Fibroblast of upper back skin (primary cell): ENCODE data around the gene SLC26A9.

Source experiments
- DNase-seq: peaks from one replicate; pipeline ENCODE4 v3.0.0-alpha.2; 2013

The SLC26A9 gene

DNA sequence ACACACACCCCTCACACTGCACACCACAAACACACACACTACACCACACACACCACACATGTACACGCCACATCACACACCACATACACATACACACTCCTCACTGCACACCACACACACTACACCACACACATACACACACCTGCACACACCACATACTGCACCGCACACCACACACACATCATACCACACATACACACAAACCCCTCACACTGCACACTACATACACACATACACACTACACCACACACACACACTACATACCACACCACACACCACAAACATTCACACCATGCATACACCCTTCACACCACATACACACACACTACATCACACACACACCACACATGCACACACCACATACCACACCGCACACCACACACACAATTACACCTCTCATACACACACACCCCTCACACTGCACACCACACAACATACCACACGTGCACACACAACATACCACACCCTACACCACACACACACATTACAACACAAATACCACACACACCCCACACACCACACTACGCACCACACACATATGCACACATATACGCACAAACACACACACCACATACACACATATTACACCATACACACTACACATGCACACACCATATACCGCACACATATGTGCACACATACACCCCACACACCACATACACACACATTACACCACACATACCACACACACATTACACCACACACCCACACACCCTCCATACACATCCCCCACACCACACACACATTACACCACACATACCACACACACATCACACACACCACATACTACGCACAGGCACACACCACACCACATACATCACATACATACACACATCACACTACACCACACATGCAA, 30.3 kb upstream of the SLC26A9 start:
- no peak for DNase-seq

DNA sequence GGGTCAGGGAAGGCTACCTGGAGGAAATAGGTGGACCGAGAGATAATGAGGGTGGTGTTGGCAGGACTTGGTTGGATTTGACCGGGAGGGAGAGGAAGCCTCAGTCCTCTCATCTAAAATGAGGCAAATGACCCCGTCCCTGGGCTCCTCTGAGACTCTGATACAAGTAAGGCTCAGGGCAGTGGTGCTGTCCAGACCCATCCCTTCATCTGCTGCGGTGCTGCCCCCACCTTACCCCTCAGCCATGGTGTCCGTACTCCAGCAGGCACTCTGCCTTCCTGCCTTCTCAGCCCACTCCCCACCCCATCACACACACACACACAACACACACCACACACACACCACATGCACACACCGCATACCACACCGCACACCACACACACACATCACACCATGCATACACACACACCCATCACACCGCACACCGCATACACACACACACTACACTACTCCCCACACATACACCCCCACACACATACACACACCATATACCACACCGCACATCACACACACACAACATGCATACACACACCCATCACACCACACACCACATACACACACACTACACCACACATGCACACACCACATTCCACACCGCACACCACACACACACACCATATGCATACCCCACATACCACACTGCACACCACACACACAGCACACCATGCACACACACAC, 29.4 kb upstream of the SLC26A9 start:
- peak; percentile 51 for DNase-seq

DNA sequence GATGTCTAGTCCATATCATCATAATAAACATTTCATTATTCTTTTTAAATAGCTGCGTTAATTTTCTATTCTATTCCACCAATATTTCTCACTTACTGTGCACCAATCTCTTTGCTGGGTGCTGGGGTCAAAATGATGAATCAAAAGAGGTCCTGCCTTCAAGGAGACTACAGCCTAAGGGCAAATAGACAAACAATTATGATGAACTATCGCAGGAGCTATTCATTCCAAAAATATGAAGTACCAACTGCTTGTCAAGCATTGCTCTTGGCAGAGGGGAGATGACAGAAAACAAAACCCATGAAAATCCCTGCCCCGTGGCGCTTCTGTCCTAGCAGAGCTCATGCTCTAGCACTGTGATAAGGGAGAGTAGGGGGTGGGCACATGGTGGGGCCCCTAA, 28.8 kb upstream of the SLC26A9 start:
- no peak for DNase-seq

DNA sequence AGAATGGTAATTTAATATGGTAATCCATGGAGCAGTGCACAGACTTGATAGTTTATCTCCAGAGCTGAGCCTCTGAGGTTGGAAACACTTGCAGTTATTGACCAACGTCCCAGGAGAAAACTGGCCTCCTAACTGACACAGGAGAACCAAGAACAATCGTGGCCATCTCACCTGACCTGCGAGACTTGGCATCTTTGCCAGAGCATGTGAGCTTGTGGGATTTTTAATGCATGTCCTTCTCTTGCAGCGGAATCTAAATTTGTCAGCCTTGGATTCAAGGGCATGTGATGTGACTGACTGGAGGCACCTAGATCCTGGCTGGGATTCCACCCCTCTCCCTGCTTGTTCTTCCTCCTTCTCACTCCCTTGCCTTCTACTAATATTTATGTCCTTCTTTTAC, 27.8 kb upstream of the SLC26A9 start:
- no peak for DNase-seq

DNA sequence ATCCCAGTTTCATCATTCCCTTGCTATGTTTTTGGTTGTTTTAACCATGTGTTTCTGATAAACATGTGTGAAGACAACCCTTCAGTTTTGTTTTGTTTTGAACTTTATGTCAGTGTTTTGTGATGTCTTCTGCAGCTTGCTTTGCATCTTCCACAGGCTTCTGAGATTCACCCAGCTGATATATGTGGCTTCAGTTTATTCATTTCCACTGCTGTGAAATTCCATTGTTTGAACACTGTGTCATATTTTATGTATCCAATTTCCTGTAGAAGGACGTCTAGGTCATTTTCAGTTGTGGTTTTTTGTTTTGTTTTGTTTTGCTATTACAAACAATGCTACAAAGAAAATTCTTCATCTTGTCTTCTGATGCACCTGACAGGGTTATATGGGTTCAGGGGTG, 27.2 kb upstream of the SLC26A9 start:
- no peak for DNase-seq

DNA sequence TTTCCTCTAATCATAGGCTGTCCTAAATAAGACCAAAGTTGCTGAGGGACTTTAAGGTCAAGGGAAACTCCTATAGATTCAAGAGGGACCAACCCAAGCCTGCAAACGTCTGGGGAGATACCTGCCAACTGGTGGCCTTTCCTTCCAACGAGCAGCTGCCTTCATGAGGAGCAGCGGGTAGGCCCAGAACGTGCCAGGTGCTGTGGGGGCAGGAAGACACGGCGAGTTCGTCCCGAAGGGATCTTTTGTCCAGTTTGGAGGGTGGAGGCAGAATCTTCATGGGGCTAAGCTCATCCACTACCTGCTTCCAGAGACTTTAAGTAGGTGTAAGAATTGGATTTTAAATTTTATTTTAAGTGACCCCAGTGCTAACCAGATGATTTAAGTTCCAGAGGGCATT, 26.0 kb upstream of the SLC26A9 start:
- no peak for DNase-seq

DNA sequence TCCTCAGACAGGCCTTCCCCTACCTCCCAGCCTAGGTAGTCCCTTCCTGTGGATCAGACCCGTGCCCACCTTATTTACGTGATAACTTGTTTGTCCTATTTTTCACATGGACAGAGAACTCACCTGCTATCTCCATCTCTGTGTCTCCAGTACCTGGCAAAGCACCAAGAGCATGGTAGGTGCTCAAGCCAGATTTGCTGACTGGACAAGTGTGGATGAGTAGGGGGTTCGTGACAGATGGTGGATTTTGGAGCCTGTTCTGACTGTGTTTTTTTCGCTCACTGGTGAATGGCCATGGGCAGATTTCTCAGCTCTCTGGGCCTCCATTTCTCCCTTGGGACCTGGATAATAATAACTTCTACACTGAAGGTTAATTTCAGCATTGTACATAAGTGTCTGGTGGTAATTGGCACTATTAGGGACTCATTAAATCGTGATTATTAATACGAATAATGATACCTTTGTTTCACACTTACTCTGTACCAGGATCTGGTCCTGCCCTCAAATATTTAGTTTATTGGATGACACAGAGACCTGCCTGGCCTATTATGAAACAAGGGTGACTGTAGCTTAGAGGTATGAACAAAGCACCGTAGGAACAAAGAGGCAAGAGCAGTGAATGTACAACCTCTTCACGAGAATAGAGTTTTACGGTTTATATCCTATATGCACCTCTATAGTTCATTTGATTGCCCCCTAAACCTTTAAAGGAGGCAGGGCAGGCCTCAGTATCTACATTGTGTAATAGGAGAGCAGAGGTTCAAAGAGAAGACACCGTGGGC, 24.5 kb upstream of the SLC26A9 start:
- no peak for DNase-seq

DNA sequence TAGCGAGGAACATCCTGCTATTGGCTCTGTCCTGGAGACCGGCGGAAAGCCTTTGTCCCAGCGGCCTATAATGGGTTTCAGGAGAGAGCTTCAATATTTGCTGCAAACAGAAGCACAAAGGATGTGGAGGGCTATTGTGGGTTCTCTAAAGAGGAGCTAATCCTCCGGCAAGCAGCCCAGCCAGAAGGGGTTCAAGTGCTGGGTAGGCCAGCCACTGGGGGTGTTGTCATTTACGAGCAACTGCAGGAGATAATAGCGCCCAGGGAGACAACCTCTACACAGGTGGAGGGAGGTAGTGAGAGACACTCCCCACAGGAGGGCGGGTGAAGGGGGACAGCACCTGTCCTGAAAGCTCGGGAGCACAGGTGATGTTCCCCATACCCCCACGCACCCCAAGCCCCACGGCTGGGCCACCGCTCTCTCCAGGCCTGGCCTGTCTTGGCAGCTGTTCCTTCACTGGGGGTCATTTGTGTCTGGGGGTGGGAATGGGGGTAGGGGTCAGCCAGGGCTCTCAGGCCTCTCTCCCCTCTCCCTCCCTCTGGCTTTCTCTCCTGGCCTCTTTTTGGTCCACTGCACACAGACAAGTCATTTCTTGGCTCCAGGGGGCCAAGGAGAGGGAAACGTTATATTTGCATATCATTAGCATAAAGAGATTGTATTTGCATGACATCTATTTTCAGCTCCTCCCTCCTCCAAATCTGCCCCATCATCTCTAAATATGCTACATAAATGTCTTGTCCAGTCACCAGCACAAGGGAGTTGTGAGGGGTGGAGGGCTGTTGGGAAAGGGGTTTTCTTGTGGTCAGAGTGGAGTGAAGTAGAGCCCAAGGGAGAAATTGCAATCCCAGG, 22.0 kb upstream of the SLC26A9 start:
- DNase-seq: no peak

DNA sequence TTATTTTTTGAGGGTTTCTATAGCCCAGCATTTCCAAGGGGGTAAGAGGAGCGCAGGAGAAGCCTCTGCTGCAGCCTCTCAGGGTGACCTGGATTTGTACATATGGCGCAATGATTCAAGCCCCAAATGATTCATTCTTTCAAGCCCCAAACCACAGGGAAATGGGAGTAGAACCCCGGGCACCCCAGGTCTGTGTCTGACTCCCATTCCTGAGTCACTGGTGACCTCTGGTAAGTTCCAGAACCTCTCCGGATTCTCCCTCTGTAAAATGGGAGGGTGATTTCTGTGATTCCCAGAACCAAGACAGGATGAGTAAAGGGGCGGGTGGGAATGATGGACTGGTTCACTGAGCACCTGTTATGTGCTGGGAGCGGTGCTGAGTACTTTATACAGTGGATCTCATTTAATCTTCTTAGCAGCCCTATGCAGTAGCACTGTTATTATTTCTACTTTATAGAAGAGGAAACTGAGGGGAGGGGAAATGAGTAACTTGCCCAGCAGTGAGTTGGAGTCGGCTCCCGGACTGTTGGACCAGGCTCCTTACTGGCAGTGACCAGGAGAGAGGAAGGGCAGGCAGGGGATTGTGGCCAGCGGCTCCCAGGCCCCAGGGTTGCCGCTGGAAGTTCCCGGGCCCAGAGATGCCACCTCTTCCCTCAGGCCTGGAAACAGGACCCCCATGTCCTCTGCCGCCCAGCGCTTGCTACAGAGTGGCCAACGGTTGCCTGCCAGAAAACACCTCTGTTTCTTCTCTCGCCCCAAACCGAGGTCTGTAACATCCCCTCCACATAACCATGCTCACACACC, 20.3 kb upstream of the SLC26A9 start:
- DNase-seq: peak; percentile 85

DNA sequence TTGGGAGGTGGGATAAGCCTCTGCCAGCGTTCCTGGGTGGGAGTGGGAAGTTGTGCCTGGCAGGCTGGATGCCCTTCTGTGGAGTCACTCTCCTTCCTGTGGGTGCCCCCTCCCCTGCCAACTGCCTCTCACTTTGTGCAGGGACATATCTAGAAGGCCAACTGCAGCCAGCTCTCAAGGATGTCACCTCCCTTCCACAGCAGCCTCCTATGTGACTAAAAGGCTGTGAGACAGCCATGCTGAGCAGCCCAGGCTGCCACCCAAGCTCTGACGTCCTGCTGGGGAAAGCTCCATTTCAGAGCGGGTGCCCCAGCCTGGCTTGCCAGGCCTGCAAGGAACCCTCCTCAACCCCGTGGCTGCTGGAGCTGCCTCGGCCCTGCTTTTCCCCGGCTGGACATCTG, 19.6 kb upstream of the SLC26A9 start:
- DNase-seq: no peak

DNA sequence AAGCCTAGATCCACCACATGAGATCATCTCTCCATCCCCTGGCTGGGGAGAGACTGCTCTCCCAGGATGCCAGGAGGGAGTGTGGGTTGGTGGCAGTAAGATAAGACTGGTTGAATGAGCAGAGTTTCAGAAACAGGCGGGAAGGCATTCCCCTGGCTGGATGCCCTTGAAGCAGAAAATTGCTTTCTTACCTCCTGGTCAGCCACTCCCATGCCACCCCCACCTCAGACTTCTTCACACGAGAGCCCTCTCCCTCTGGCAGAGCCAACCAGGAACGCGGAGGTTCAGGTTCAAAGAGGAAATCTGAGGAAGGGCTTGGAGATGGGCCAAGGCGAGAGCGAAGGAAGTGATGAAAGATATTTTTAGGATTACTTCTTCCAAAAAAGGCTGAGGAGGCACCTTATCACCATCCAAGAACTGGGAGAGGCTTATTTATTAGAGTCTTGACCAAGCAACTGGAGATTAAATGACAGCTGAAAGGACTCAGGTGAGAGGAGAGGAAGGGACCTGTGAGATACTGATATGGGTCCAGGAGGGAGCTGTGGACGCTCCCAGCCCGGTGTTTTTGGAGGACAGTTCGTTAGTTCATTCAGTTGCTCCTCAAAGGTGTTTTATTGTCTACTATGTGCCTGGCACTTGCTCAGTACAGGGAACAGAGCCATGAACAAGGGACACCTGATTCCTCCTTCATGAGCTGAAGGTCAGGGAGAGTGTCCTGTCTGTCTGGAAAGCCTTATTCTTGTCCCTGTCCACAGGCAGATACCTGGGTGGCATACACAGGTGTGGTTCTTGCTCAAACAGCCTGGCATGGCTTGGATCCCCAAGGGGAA, 18.9 kb upstream of the SLC26A9 start:
- DNase-seq: peak; percentile 68

DNA sequence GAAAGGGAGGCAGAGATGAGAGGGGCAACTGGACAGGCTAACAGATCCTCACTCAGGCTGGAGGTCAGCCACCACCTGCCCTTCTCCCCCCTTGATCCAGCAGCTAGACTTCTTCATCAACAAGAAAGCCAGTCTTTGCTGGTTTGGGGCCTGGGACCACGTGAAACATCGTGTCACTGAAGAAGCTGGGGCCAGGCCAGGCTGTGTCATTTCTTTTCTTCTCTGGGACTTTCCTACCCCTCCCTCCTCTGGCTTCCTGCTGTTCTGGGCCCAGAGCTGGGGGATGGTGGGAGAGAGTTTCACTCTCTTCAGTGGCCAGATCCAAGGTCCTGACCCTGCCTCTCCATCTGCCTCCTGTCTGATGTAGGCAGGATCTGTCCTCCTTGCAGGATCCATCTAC, 18.1 kb upstream of the SLC26A9 start:
- peak; percentile 14 for DNase-seq

DNA sequence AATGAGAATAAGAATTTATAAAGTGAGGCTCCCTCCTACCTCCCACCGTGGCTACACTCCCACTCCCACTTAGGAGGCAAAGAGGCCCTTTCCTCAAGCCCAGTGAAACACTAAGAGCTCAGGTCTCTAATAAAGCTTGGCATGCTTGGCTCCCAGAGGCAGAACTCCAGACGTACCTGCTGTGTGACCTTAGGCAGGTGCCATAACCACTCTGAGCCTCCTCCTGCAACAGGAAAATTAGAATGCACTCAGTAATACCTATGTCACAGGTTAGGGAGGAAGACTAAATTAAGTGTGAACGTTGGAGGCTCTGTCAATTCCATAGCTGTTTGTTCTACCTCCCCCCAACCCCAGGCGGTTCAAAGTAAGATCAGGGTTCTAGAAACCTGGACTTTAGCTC, 16.5 kb upstream of the SLC26A9 start:
- no peak for DNase-seq

DNA sequence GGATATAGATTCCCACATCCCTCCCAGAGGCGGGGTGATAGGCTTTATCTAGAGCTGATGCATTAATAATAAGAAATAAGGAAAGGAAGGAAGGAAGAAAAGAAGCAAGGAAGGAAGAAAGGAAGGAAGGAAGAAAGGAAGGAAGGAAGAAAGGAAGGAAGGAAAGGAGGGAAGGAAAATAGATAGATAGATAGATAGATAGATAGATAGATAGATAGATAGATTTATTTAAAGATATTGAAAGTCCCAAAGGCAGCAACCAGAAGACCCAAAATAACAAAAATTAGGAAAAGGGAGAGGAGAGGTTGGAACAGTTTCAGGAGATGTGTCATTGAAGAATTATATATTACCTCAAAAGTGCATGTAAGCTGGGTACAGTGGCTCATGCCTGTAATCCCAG, 12.2 kb upstream of the SLC26A9 start:
- no peak for DNase-seq

DNA sequence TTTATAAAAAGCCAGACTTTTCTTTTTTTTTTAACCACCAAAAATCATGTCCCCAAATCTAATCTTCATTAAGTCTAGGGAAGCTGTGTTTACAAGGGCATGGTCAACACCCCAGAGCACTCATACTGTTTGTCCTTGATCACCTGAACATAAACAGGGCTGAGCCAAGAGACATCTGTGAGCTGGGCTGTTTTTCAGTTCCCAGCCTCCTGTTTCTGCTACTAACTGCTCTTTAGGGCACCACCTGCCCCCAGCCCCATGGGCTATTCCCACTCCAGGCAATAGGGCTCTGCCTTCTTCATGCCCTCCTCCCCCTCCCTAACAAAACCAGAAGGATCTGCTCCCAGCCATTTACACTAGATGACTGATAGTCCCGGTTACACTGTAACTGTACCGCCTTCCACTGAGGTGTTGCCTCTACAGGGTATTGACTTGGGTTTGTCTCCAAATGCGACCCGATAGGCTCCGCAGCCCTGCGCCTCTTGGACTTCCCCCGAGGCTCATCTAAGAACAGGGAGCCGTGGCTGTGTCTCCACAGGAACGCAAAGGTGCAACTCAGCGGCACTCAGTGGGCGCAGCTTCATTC, 11.7 kb upstream of the SLC26A9 start:
- DNase-seq: no peak

DNA sequence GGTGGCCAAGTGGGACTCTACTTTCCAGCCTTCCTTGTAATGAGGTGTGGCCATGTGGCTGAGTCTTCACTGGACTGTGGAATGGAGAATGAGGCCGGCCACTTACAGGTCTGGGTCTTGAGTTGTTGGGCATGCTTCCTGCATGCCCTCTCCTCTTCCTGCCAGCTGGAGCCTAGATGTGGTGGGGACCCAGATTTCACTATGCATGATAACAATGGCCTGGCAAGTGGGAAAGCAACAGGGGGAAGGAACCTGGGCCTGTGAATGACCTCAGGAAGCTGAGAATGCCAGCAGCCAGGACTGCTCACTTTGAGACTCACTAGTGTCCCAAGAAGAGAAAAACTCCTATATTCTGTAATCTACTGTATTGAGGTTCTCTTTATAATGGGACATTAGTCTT, 8.5 kb upstream of the SLC26A9 start:
- DNase-seq: no peak

DNA sequence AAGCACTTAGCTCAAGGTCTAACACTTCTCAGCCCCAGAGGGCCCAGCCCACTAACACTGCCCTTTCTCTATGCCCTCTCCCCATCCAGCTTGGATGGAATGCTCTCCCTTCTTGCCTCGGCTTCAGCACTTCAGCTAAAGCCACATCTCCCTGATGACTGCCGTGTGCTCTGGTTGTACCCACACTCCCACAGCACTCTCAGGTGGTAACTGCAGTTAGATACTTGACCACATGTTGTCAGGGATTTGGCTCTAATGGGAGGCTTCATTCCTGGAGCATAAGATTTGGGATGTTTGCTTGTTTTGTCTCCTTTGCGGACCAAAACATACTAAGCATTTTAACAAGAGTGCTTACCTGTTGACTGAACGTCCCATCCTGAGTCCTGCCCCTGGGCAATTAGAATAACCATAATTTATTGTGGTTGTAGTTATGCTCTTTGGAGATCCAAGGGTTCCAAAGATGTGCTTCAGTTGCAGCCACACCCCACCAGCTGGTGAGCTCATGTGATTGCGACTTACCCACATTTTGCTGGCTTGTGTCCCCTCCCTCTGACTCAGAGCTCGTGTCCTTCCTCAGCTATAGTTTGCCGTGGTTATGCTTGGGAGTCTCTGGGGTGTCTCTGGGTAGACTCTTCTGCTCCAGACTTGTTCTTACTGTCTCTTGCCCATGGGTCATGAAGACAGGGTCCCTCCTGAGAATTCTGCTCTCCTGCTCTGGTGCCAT, 7.7 kb upstream of the SLC26A9 start:
- peak; percentile 57 for DNase-seq

DNA sequence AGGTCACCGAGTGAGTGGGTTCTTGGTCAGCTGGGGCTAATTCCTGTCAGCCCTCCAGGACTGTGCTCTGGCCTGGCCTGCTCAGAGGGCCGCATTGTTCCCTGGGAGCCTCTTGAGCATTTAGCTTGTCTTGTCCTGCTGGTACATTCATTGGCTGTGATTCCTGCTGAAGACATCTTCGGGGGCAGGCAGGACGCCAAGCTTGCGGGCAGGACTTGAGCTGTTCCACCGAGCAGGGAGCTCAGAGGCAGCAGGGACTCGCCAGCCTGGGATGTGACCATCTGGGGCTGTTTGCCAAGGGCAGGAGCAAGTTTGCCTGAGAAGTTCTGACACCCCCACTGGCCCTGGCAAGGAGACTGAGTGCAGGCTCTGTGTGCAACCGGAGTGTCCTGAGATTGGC, 7.0 kb upstream of the SLC26A9 start:
- peak; percentile 34 for DNase-seq

DNA sequence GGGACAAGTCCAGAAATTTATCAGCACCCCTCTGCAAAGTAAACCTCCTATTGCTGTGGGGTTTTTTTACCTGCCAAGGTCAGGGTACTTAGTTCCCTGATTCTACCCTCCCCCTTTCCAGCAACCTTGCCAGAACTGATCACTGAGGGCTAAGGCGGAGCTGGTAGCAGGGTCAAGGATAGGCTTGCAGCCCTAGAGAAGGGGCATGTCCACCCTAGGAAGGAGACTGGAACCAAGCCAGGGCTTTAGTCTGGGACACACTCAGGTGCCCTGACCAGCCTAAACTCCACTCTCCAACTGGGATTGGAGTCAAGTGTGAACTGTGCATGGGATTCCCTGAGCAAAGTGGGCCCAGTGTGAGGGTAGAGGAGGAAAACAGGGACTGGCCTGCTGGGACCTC, 6.5 kb upstream of the SLC26A9 start:
- no peak for DNase-seq

DNA sequence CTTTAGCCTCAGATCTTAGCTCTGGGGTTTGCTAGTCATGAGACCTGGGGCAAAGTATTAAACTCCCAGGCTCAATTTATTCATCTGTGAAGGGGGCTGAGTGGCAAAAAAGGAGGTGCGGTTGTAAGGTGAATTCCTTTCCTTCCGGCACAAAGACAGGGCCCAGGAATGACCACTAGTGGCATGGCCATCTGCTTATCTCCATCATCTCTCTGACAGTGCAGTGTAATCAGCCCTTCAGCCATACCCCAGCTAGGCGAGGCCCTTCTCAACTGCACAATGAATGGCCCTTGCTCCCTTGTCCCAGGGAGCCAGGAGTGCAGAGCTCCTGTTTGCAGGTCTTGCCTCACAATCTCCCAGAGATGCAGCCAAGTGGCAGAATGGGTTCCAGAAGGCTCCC, 5.6 kb upstream of the SLC26A9 start:
- no peak for DNase-seq
